CD4-positive, CD25-positive, alpha-beta regulatory T cell (primary cell): ENCODE data around the gene HJURP. TPM values are rescaled to one million over a fixed set of nuclear protein-coding genes. Genes with fewer than 3 reads are reported as not detected.

Experiments
- ATAC-seq, 2 donors: fragments of 150-1000 bp; cut with Tn5 transposase; one replicate each; pipeline ENCODE4 v1.10.0; 2021; ENCODE audit warnings: low read depth in 2 of 2, moderate number of reproducible peaks in 2 of 2, moderate library complexity in 1 of 2
- DNase-seq, 3 donors: peaks; one replicate each; pipeline versions ENCODE4 v3.0.0 to v3.0.0-alpha.2; 2012 to 2022; ENCODE audit warnings: mixed read lengths in 1 of 3
- H3K27ac ChIP-seq: one replicate; pipeline ENCODE4 v1.7.0; 2013; ENCODE audit warnings: mild to moderate bottlenecking, low read length; ENCODE audit not compliant: insufficient read depth, poor library complexity, severe bottlenecking
- H3K27me3 ChIP-seq: one replicate; pipeline ENCODE4 v1.7.0; 2013; ENCODE audit warnings: low read length; ENCODE audit not compliant: control insufficient read depth, insufficient read depth
- H3K36me3 ChIP-seq: one replicate; pipeline ENCODE4 v1.7.0; 2013; ENCODE audit warnings: mild to moderate bottlenecking, low read length, moderate library complexity; ENCODE audit not compliant: control insufficient read depth, insufficient read depth
- H3K4me1 ChIP-seq: 2 replicates; pipeline ENCODE4 v1.7.0; 2013; ENCODE audit warnings: mild to moderate bottlenecking, low read length; ENCODE audit not compliant: insufficient read depth, control insufficient read depth, poor library complexity, severe bottlenecking
- H3K4me3 ChIP-seq: one replicate; pipeline ENCODE4 v1.7.0; 2013; ENCODE audit warnings: low read depth, mild to moderate bottlenecking, low read length, moderate library complexity
- H3K9me3 ChIP-seq, 2 experiments: 1 replicate in 1 of 2; 2 replicates in 1 of 2; pipeline ENCODE4 v1.7.0; 2013; ENCODE audit warnings: low read length in 2 of 2, mild to moderate bottlenecking in 1 of 2, moderate library complexity in 1 of 2; ENCODE audit not compliant: control insufficient read depth in 2 of 2
- H3K27ac Mint-ChIP-seq, 3 donors: one replicate each; pipeline ENCODE4 v1.8.0; 2020 to 2022; ENCODE audit warnings: mild to moderate bottlenecking in 3 of 3, mixed read lengths in 3 of 3, moderate library complexity in 2 of 3
- H3K27me3 Mint-ChIP-seq: one replicate; pipeline ENCODE4 v1.8.0; 2022; ENCODE audit warnings: mild to moderate bottlenecking, mixed read lengths
- H3K36me3 Mint-ChIP-seq: one replicate; pipeline ENCODE4 v1.8.0; 2020; ENCODE audit warnings: mixed read lengths
- H3K4me1 Mint-ChIP-seq, 4 donors: one replicate each; pipeline ENCODE4 v1.8.0; 2020 to 2022; ENCODE audit warnings: mixed read lengths in 4 of 4, mild to moderate bottlenecking in 1 of 4
- H3K4me3 Mint-ChIP-seq, 4 donors: one replicate each; pipeline ENCODE4 v1.8.0; 2020 to 2022; ENCODE audit warnings: mild to moderate bottlenecking in 4 of 4, mixed read lengths in 4 of 4, moderate library complexity in 3 of 4
- H3K9me3 Mint-ChIP-seq, 7 donors: one replicate each; pipeline ENCODE4 v1.8.0; 2020 to 2022; ENCODE audit warnings: mixed read lengths in 7 of 7, mild to moderate bottlenecking in 3 of 7, moderate library complexity in 2 of 7
- polyA plus RNA-seq, 4 donors: library from polyadenylated mRNA; unstranded; fragments of 300-500 nt; fragmentation: Illumina TruSeq; gene quantifications; one replicate each; pipeline ENCODE4 v1.2.3, GENCODE V29; 2021
- total RNA-seq: library from RNA; stranded (reverse); gene quantifications from one replicate; pipeline ENCODE4 v1.2.3, GENCODE V29; 2022

HJURP gene
- total and polyA plus RNA-seq, 5 donors from 2014 or later: 0.34 to 1.8 (median 1.4) TPM

GRCh38 chr2:233799087-233799665 is 55.2 kb downstream of the HJURP start:
- H3K9me3 ChIP-seq: no peaks in the 10 kb centered on the region
- Mint-ChIP-seq H3K27ac (no peak overlapping the region), H3K9me3 (peaks cover 0 to 4% (median 0%) of the 10 kb centered on the region in 7 donors), H3K36me3 (no peaks in the 10 kb centered on the region), H3K27me3 (peaks cover 4% of the 10 kb centered on the region), H3K4me3 (no peak overlapping the region), H3K4me1 (no peaks in the 10 kb centered on the region)
- H3K4me3 ChIP-seq: no peak overlapping the region
- ATAC-seq: no peak
- H3K4me1 ChIP-seq: no peaks in the 10 kb centered on the region
- H3K36me3 ChIP-seq: no peaks in the 10 kb centered on the region
- no peak for DNase-seq
- H3K27ac ChIP-seq: no peak overlapping the region
- no peaks in the 10 kb centered on the region for H3K27me3 ChIP-seq

DNA sequence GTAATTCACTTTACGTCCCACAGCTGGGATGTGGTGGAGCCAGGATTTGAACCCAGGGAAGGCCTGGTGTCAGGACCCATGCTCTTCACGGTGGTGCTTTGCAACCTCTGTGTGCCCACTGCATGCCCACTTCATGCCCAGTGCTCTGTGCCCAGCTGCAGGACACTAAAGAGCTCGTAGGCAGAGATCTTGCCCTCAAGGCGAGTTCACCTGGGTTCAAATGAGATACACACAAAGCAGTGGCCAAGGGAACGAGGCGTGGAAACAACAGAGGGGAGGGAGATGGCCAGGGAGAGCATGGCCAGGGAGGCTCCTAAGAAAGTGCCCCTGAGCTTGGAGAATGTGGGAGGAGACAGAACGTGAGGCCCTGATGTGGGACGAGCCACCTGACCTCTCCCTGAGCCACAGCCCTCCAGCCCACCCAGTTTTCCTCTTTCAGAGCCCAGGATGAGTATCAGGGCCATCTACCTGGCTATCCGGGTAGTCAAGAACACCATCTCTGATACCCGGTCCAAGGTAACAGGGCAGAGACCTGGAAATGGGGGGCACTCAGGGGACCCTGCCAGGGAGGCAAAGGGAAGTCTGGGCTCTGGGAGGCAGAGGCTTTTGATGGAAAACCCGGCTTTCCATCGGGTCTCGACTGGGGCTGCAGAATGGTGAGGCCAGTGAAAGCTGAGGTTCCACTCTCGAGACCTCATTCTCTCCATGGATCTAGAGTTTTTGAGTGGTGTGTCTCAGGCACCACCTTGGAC is 55.8 kb downstream of the HJURP start:
- Mint-ChIP-seq H3K4me3 (no peak overlapping the region), H3K27ac (no peak overlapping the region), H3K27me3 (peaks cover 4% of the 10 kb centered on the region), H3K9me3 (peaks cover 0 to 4% (median 0%) of the 10 kb centered on the region in 7 donors), H3K36me3 (no peaks in the 10 kb centered on the region), H3K4me1 (no peaks in the 10 kb centered on the region)
- H3K4me3 ChIP-seq: no peak overlapping the region
- ATAC-seq: no peak
- no peaks in the 10 kb centered on the region for H3K9me3 ChIP-seq
- H3K27ac ChIP-seq: no peak overlapping the region
- no peaks in the 10 kb centered on the region for H3K4me1 ChIP-seq
- no peaks in the 10 kb centered on the region for H3K27me3 ChIP-seq
- H3K36me3 ChIP-seq: no peaks in the 10 kb centered on the region
- DNase-seq: no peak

DNA sequence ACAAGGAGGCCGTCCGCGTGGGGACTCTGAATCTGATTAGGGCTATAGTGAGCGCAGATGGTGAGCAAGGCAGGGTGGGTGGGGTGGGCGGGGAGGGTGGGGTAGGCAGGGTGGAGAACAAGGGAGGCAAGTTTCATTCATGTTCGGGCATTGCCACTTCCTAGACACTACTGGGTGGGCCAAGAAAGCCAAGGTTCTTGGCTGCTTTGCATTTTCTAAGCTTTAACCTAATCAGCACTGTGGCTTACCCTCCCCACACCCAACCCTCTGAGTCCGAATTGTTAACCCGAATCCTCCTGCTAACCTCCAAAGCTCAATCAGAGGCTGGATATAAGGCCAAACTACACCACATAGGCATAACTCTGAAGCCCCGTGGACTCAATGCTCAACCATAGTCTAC is 58.1 kb downstream of the HJURP start:
- no peak for ATAC-seq
- H3K36me3 Mint-ChIP-seq: no peaks in the 10 kb centered on the region
- H3K4me3 Mint-ChIP-seq: no peak overlapping the region

DNA sequence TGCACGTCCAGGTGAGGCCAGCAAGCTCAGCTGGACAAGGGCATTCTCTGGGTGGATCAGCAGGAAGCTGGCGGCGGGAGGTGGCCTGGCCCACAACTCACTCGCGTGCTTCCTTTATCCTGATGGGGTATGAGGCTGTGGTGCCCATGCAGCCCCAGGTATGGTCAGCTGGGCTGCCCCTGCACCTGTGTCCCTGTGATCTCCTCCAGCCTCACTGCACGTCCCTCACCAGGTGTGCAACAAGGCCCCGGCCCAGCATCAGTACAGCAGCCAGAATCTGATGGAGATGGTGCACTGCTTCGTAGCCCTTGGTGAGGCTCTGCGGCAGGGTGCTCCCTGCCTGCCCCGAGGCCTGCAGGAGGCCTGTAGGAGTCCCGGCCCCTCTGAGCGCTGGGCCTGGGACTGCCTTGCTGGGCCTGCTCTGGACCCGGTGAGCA is 58.6 kb downstream of the HJURP start:
- H3K4me3 Mint-ChIP-seq: no peak overlapping the region
- H3K27me3 Mint-ChIP-seq: peaks cover 4% of the 10 kb centered on the region
- ATAC-seq (no peak), DNase-seq (no peak)
- H3K36me3 Mint-ChIP-seq: no peaks in the 10 kb centered on the region
- Histone ChIP-seq H3K9me3 (no peaks in the 10 kb centered on the region), H3K4me3 (no peak overlapping the region), H3K36me3 (no peaks in the 10 kb centered on the region), H3K27ac (no peak overlapping the region), H3K27me3 (no peaks in the 10 kb centered on the region), H3K4me1 (no peaks in the 10 kb centered on the region)
- no peak overlapping the region for H3K27ac Mint-ChIP-seq
- H3K9me3 Mint-ChIP-seq: peaks cover 0 to 4% (median 0%) of the 10 kb centered on the region in 7 donors
- peaks cover 0 to under 1% (median 0%) of the 10 kb centered on the region in 4 donors for H3K4me1 Mint-ChIP-seq

More for the DNA sequence above, 58.1 kb downstream of the HJURP start:
- peaks cover 4% of the 10 kb centered on the region for H3K27me3 Mint-ChIP-seq
- H3K4me3 ChIP-seq: no peak overlapping the region
- no peak overlapping the region for H3K27ac Mint-ChIP-seq
- H3K4me1 ChIP-seq: no peaks in the 10 kb centered on the region
- no peaks in the 10 kb centered on the region for H3K27me3 ChIP-seq
- no peak overlapping the region for H3K27ac ChIP-seq
- H3K36me3 ChIP-seq: no peaks in the 10 kb centered on the region
- no peaks in the 10 kb centered on the region for H3K4me1 Mint-ChIP-seq
- no peak for DNase-seq
- H3K9me3 ChIP-seq: no peaks in the 10 kb centered on the region
- peaks cover 0 to 4% (median 0%) of the 10 kb centered on the region in 7 donors for H3K9me3 Mint-ChIP-seq

DNA sequence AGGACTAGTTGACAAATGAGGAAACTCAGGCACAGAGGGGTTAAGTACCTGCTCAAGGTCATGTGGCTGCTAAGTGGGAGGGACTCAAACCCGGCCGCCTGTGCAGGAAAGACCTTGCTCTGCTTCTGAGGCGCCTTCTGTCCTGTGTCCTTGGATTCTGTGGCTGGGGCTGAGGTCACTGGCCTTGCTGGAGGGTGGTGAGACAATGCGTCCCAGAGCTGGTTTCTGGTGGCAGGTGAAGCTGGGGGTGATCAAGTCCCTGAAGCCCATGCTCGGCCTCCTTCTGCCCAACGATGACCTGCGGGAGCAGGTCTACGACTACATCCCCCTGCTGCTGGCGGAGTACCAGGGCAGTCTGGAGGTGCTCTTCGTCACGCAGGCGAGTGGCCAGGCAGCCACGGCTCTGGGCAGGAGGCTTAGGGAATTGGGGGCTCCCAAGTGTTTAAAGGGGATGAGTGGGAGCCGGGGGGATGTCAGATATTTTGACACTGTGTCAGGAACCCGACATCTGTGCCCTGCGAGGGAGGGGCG is 60.1 kb downstream of the HJURP start:
- Mint-ChIP-seq H3K27ac (no peak overlapping the region), H3K4me1 (peaks cover 0 to 5% (median under 1%) of the 10 kb centered on the region in 4 donors), H3K9me3 (no peaks in the 10 kb centered on the region), H3K36me3 (no peaks in the 10 kb centered on the region), H3K27me3 (peaks cover 6% of the 10 kb centered on the region), H3K4me3 (no peak overlapping the region)
- Histone ChIP-seq H3K27me3 (no peaks in the 10 kb centered on the region), H3K9me3 (no peaks in the 10 kb centered on the region), H3K27ac (no peak overlapping the region), H3K4me3 (no peak overlapping the region), H3K4me1 (no peaks in the 10 kb centered on the region), H3K36me3 (no peaks in the 10 kb centered on the region)
- no peak for DNase-seq
- ATAC-seq: no peak

- peaks cover 0 to 5% (median 2%) of the 10 kb centered on the region in 4 donors for H3K4me1 Mint-ChIP-seq
- no peaks in the 10 kb centered on the region for H3K36me3 Mint-ChIP-seq
- no peaks in the 10 kb centered on the region for H3K9me3 Mint-ChIP-seq
- ATAC-seq (no peak), DNase-seq (no peak)
- H3K27me3 Mint-ChIP-seq: peaks cover 9% of the 10 kb centered on the region
- no peak overlapping the region for H3K4me3 Mint-ChIP-seq
- no peak overlapping the region for H3K27ac ChIP-seq
- H3K4me3 ChIP-seq: no peak overlapping the region
- H3K4me1 ChIP-seq: no peaks in the 10 kb centered on the region
- no peak overlapping the region for H3K27ac Mint-ChIP-seq
- no peaks in the 10 kb centered on the region for H3K36me3 ChIP-seq
- no peaks in the 10 kb centered on the region for H3K27me3 ChIP-seq
- H3K9me3 ChIP-seq: no peaks in the 10 kb centered on the region
Observed at GRCh38 chr2:233793465-233794127, 60.7 kb downstream of the HJURP start.

GRCh38 chr2:233792720-233793119 is 61.6 kb downstream of the HJURP start:
- no peaks in the 10 kb centered on the region for H3K9me3 Mint-ChIP-seq
- DNase-seq (no peak), ATAC-seq (no peak)
- no peak overlapping the region for H3K27ac Mint-ChIP-seq
- Histone ChIP-seq H3K27ac (no peak overlapping the region), H3K4me3 (no peak overlapping the region), H3K27me3 (no peaks in the 10 kb centered on the region), H3K9me3 (no peaks in the 10 kb centered on the region), H3K36me3 (no peaks in the 10 kb centered on the region), H3K4me1 (no peaks in the 10 kb centered on the region)
- H3K36me3 Mint-ChIP-seq: no peaks in the 10 kb centered on the region
- H3K4me3 Mint-ChIP-seq: no peak overlapping the region
- peaks cover 9% of the 10 kb centered on the region for H3K27me3 Mint-ChIP-seq
- peaks cover 0 to 5% (median 2%) of the 10 kb centered on the region in 4 donors for H3K4me1 Mint-ChIP-seq
